HepG2 (cell line): Measurements from ENCODE around the gene CARMIL1. TPM values are rescaled to one million over a fixed set of nuclear protein-coding genes. Genes with fewer than 3 reads are reported as not detected.

Source experiments
- ATM ChIP-seq: fragments of 450-650 bp; IDR thresholded peaks from 2 replicates; pipeline ENCODE4 v1.7.1; 2017; ENCODE audit warnings: mild to moderate bottlenecking, borderline replicate concordance
- CREB1 ChIP-seq, 2 experiments: fragments of 450-650 bp in 1 of 2; IDR thresholded peaks; 2 replicates each; pipeline ENCODE4 v1.6.1; 2016 to 2017; ENCODE audit warnings: control low read depth in 1 of 2, mild to moderate bottlenecking in 1 of 2, missing compliant biosample characterization in 1 of 2, missing genetic modification characterization in 1 of 2
- DR1 ChIP-seq: sonication (generic); formaldehyde crosslinking; IDR thresholded peaks from 2 replicates; pipeline ENCODE4 v1.8.0; 2021; ENCODE audit warnings: mild to moderate bottlenecking, missing genetic modification reagents, inconsistent platforms
- HOXA3 ChIP-seq: sonication (generic); formaldehyde crosslinking; IDR thresholded peaks from 2 replicates; pipeline ENCODE4 v1.5.0; 2020; ENCODE audit warnings: missing genetic modification reagents
- MAFG ChIP-seq: sonication (generic); formaldehyde crosslinking; IDR thresholded peaks from 2 replicates; pipeline ENCODE4 v1.5.1; 2020; ENCODE audit warnings: mild to moderate bottlenecking, missing genetic modification reagents
- MATR3 ChIP-seq: sonication (generic); formaldehyde crosslinking; IDR thresholded peaks from 2 replicates; pipeline ENCODE4 v1.4.0; 2020; ENCODE audit warnings: missing genetic modification reagents
- MIER2 ChIP-seq: IDR thresholded peaks from 2 replicates; pipeline ENCODE4 v1.6.1; 2016; ENCODE audit warnings: missing biosample characterization, missing genetic modification reagents
- NCOA2 ChIP-seq: sonication (generic); formaldehyde crosslinking; IDR thresholded peaks from 2 replicates; pipeline ENCODE4 v1.8.0; 2022; ENCODE audit warnings: inconsistent platforms
- NFYB ChIP-seq: sonication (generic); formaldehyde crosslinking; IDR thresholded peaks from 2 replicates; pipeline ENCODE4 v1.4.0; 2020; ENCODE audit warnings: missing genetic modification reagents
- REL ChIP-seq: sonication (generic); formaldehyde crosslinking; conservative IDR thresholded peaks from 2 replicates; pipeline ENCODE4 v1.8.0; 2022; ENCODE audit warnings: mild to moderate bottlenecking, missing genetic modification reagents, moderate library complexity
- SNAI1 ChIP-seq: sonication (generic); formaldehyde crosslinking; IDR thresholded peaks from 2 replicates; pipeline ENCODE4 v1.5.0; 2020; ENCODE audit warnings: mild to moderate bottlenecking, missing genetic modification reagents, borderline replicate concordance
- TAF15 ChIP-seq: fragments of 200-400 bp; formaldehyde crosslinking; IDR thresholded peaks from one replicate; pipeline ENCODE4 v1.6.1; 2018; ENCODE audit warnings: mild to moderate bottlenecking, low read depth, low read length; ENCODE audit not compliant: poor library complexity, severe bottlenecking
- YY1 ChIP-seq: IDR thresholded peaks from 2 replicates; pipeline ENCODE4 v1.6.1; 2011; ENCODE audit warnings: low read length, low read depth, moderate library complexity, mild to moderate bottlenecking; ENCODE audit not compliant: insufficient read depth, insufficient replicate concordance
- ZFP36L2 ChIP-seq: sonication (generic); formaldehyde crosslinking; IDR thresholded peaks from 2 replicates; pipeline ENCODE4 v1.4.0; 2020; ENCODE audit warnings: missing genetic modification reagents
- ZNF143 ChIP-seq: sonication (generic); formaldehyde crosslinking; IDR thresholded peaks from 2 replicates; pipeline ENCODE4 v1.4.0; 2020; ENCODE audit warnings: missing genetic modification reagents
- ZNF230 ChIP-seq: sonication (generic); formaldehyde crosslinking; IDR thresholded peaks from 2 replicates; pipeline ENCODE4 v1.4.0; 2020; ENCODE audit warnings: mild to moderate bottlenecking, missing genetic modification reagents
- ZNF33A ChIP-seq: sonication (generic); formaldehyde crosslinking; IDR thresholded peaks from 2 replicates; pipeline ENCODE4 v1.5.1; 2020; ENCODE audit warnings: missing genetic modification reagents, mild to moderate bottlenecking, moderate library complexity, borderline replicate concordance
- ZNF44 ChIP-seq: sonication (generic); formaldehyde crosslinking; IDR thresholded peaks from 2 replicates; pipeline ENCODE4 v1.5.1; 2020; ENCODE audit warnings: mild to moderate bottlenecking, missing genetic modification reagents
- ZNF577 ChIP-seq: sonication (generic); formaldehyde crosslinking; IDR thresholded peaks from 2 replicates; pipeline ENCODE4 v1.4.0; 2020; ENCODE audit warnings: mild to moderate bottlenecking, low read depth, missing genetic modification reagents, borderline replicate concordance
- ZSCAN31 ChIP-seq: sonication (generic); formaldehyde crosslinking; IDR thresholded peaks from 2 replicates; pipeline ENCODE4 v1.5.0; 2020; ENCODE audit warnings: low read depth, mild to moderate bottlenecking, missing genetic modification reagents
- polyA plus RNA-seq, 8 experiments: library from polyadenylated mRNA; depleted of rRNA in 3 of 8; stranded (reverse) in 7 of 8; unstranded in 1 of 8; fragments of >200 nt; fragmentation: Illumina TruSeq in 4 of 8; extraction: Trizol in 4 of 8; gene quantifications; 2 replicates each; pipeline versions ENCODE4 v1.2.1 to v1.2.3, GENCODE V29; 2011 to 2016; ENCODE audit warnings: low read depth in 4 of 8, missing spikeins in 1 of 8, mixed read lengths in 1 of 8; ENCODE audit not compliant: insufficient read depth in 1 of 8
- total RNA-seq, 5 experiments: library from RNA; depleted of rRNA; stranded (reverse); fragments of >200 nt; fragmentation: Illumina TruSeq; extraction: Trizol; gene quantifications; 2 replicates each; pipeline ENCODE4 v1.2.3, GENCODE V29; 2016; ENCODE audit warnings: low read depth in 1 of 5
- TF ChIP-seq, protein P1 (sequence below): sonication (generic); formaldehyde crosslinking; IDR thresholded peaks from 2 replicates; pipeline ENCODE4 v1.5.1; 2020; ENCODE audit warnings: mild to moderate bottlenecking, missing genetic modification reagents, moderate library complexity
- TF ChIP-seq, protein P2 (sequence below): sonication (generic); formaldehyde crosslinking; IDR thresholded peaks from 2 replicates; pipeline ENCODE4 v1.4.0; 2020; ENCODE audit warnings: mild to moderate bottlenecking, missing genetic modification reagents
- TF ChIP-seq, protein P3 (sequence below): sonication (generic); formaldehyde crosslinking; IDR thresholded peaks from 2 replicates; pipeline ENCODE4 v1.4.0; 2020; ENCODE audit warnings: missing genetic modification reagents, borderline replicate concordance

CARMIL1 gene
- total and polyA plus RNA-seq, 2 of the 13 experiments (the other 11 are each of a cell fraction or from before 2014, with no cell fraction given): 1.8 to 2.6 TPM

DNA sequence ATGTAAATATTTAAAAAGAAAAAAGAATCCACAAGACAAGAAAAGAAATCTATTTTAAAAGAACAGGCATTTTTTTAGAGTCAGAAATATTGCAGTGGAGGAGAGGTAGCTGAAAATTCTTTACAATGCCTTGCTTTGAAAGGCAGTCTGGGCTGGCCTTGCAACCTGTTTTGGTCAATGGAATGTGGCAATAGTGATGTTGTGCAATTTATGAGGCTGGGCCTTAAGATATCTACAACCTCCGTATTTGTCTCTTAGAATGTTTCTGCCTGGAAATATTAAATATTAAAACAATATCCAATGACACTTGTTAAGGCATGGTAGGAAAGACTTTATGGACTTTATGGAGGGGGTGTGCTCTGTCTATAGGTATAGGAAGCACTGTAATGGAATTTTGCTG, 358.0 kb downstream of the CARMIL1 start (continued):
- TF ChIP-seq, protein P1, sequence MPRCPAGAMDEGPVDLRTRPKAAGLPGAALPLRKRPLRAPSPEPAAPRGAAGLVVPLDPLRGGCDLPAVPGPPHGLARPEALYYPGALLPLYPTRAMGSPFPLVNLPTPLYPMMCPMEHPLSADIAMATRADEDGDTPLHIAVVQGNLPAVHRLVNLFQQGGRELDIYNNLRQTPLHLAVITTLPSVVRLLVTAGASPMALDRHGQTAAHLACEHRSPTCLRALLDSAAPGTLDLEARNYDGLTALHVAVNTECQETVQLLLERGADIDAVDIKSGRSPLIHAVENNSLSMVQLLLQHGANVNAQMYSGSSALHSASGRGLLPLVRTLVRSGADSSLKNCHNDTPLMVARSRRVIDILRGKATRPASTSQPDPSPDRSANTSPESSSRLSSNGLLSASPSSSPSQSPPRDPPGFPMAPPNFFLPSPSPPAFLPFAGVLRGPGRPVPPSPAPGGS (CRISPR knock-in tag): no peak
- TF ChIP-seq DR1 (CRISPR knock-in tag): no peak
- TF ChIP-seq YY1: no peak
- no peak for TF ChIP-seq ZNF143
- no peak for TF ChIP-seq ZFP36L2 (CRISPR knock-in tag)
- TF ChIP-seq CREB1 (IDR thresholded peaks at IDR 0.05): no peak
- TF ChIP-seq CREB1 (CRISPR knock-in tag; IDR thresholded peaks at IDR 0.05): peak; percentile 15; the same call in 1 of the 2 replicates
- no peak for TF ChIP-seq NFYB (CRISPR knock-in tag)
- no peak for TF ChIP-seq MATR3
- TF ChIP-seq REL: no peak
- TF ChIP-seq SNAI1: no peak
- TF ChIP-seq, protein P2, sequence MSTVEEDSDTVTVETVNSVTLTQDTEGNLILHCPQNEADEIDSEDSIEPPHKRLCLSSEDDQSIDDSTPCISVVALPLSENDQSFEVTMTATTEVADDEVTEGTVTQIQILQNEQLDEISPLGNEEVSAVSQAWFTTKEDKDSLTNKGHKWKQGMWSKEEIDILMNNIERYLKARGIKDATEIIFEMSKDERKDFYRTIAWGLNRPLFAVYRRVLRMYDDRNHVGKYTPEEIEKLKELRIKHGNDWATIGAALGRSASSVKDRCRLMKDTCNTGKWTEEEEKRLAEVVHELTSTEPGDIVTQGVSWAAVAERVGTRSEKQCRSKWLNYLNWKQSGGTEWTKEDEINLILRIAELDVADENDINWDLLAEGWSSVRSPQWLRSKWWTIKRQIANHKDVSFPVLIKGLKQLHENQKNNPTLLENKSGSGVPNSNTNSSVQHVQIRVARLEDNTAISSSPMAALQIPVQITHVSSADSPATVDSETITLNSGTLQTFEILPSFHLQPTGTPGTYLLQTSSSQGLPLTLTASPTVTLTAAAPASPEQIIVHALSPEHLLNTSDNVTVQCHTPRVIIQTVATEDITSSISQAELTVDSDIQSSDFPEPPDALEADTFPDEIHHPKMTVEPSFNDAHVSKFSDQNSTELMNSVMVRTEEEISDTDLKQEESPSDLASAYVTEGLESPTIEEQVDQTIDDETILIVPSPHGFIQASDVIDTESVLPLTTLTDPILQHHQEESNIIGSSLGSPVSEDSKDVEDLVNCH (CRISPR knock-in tag): no peak
- TF ChIP-seq HOXA3: no peak
- no peak for TF ChIP-seq MAFG (CRISPR knock-in tag)
- no peak for TF ChIP-seq ZSCAN31
- TF ChIP-seq ZNF230 (CRISPR knock-in tag): no peak
- TF ChIP-seq NCOA2 (CRISPR knock-in tag): peak; percentile 75; the same call in 1 of the 2 replicates
- TF ChIP-seq, protein P3, sequence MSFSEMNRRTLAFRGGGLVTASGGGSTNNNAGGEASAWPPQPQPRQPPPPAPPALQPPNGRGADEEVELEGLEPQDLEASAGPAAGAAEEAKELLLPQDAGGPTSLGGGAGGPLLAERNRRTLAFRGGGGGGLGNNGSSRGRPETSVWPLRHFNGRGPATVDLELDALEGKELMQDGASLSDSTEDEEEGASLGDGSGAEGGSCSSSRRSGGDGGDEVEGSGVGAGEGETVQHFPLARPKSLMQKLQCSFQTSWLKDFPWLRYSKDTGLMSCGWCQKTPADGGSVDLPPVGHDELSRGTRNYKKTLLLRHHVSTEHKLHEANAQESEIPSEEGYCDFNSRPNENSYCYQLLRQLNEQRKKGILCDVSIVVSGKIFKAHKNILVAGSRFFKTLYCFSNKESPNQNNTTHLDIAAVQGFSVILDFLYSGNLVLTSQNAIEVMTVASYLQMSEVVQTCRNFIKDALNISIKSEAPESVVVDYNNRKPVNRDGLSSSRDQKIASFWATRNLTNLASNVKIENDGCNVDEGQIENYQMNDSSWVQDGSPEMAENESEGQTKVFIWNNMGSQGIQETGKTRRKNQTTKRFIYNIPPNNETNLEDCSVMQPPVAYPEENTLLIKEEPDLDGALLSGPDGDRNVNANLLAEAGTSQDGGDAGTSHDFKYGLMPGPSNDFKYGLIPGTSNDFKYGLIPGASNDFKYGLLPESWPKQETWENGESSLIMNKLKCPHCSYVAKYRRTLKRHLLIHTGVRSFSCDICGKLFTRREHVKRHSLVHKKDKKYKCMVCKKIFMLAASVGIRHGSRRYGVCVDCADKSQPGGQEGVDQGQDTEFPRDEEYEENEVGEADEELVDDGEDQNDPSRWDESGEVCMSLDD (CRISPR knock-in tag): 0 out of 2 replicates have a peak, but pooled peaks have one; percentile 13
- TF ChIP-seq ATM: no peak
- no peak for TF ChIP-seq TAF15
- no peak for TF ChIP-seq ZNF33A
- TF ChIP-seq ZNF44 (CRISPR knock-in tag): no peak
- peak; percentile 89 for TF ChIP-seq MIER2 (CRISPR knock-in tag)
- TF ChIP-seq ZNF577 (CRISPR knock-in tag): no peak
